Measurements from ENCODE around the gene MAP3K12.
A peak's percentile ranks its signal among the peaks of the same experiment; 100 is the strongest.

The MAP3K12 gene

DNA sequence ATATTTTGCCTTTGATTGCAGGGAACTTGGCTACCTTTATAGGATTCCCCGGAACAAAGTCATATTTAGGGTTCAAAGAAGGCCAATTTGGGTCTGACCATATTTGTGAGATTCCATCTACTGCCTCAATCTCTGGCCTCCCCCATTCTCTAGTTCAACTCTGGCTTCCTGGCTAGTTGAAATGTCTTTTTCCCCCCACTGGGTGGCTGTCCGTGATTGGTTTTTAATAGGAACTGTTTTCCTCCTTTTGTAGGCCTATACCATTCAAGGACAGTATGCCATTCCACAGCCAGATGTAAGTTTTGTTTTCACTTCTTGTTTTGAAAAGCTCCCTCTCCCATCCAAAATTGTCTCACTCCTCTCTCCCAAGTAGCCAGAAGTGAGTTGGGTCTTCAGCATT, 33.6 kb downstream of the MAP3K12 start:
- DNase-seq (ENCODE audit: low read depth) = no peak
- no peak overlapping the region for H3K4me3 ChIP-seq (ENCODE audit: low read depth, low read length)
- TF ChIP-seq, protein P1, sequence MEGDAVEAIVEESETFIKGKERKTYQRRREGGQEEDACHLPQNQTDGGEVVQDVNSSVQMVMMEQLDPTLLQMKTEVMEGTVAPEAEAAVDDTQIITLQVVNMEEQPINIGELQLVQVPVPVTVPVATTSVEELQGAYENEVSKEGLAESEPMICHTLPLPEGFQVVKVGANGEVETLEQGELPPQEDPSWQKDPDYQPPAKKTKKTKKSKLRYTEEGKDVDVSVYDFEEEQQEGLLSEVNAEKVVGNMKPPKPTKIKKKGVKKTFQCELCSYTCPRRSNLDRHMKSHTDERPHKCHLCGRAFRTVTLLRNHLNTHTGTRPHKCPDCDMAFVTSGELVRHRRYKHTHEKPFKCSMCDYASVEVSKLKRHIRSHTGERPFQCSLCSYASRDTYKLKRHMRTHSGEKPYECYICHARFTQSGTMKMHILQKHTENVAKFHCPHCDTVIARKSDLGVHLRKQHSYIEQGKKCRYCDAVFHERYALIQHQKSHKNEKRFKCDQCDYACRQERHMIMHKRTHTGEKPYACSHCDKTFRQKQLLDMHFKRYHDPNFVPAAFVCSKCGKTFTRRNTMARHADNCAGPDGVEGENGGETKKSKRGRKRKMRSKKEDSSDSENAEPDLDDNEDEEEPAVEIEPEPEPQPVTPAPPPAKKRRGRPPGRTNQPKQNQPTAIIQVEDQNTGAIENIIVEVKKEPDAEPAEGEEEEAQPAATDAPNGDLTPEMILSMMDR (conservative IDR thresholded peaks at IDR 0.05; ENCODE audit: low read depth, low read length) = peak; percentile 21

DNA sequence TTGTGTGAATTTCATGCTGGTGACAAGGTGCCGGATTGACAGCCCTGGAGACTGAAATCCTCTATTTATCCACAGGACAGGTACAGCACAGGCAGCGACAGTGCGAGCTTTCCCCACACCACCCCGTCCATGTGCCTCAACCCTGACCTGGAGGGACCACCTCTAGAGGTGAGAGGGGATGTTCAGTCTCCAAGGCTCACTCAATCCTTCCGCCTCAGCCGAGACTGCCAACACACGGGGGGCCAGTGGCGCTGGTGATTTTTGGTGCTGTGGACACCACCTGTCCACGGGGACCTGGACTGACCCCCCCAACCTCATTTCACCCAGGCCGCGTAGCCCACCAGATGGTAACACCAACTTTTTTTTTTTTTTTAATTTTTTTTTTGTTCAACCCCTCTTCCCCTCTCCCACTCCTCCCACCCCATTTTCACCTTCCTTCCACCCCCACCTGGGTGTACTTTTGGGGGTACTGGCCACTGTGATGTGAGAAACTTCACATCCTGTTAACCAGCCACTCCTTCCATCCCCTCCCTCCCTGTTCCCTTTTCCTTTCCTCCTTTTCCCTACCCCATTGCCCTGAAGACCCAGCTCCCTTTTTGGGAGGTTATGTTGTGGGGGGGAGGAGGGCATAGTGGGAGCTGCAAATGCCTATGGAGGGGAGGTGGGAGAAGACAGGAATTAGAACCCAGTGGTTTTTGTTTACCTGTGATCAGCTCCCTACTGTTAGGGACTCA, 34.4 kb downstream of the MAP3K12 start:
- TF ChIP-seq, protein P1 (conservative IDR thresholded peaks at IDR 0.05; ENCODE audit: low read depth, low read length) = no peak
- H3K4me3 ChIP-seq (ENCODE audit: low read depth, low read length) = no peak overlapping the region
- no peak for DNase-seq (ENCODE audit: low read depth)

DNA sequence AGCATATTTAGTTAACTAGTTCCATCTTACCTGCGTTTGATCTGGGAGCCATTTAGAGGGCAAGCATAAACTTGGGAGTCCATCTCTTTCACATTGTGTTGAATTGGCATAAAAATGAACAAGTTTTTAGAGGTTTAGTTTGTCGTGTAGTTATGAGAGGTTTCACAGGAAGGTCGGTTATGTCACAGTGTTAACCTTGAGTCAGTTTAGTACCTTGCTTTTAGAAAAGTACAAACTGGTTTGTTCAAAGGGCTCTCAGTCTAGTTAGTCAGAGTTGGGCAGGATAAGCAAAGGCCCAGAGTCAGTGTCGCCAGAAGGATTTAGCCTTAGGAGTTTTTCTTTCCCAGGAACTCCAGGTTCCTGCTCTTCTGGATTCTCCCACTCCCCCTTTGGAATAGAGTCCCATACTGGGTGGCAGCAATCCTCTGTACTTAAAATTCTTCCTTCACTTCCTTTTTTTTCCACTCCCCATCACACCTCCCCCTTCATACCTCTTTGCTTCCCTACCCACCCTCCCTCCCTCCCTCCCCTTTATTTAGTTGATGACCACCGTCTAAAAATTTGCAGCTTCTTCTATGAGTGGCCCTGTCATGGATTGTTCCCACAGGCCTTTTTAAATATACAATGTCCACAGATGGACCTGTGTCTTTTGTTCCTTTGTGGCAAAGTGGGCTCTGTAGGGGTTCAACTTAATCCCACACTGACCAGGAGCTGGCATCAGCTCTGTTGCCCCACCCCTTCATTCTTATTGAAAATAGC, 35.3 kb downstream of the MAP3K12 start:
- TF ChIP-seq, protein P1 (conservative IDR thresholded peaks at IDR 0.05; ENCODE audit: low read depth, low read length) = no peak
- no peak overlapping the region for H3K4me3 ChIP-seq (ENCODE audit: low read depth, low read length)
- DNase-seq (ENCODE audit: low read depth) = no peak

- TF ChIP-seq, protein P1 (conservative IDR thresholded peaks at IDR 0.05; ENCODE audit: low read depth, low read length) = no peak
- DNase-seq (ENCODE audit: low read depth) = no peak
- H3K4me3 ChIP-seq (ENCODE audit: low read depth, low read length) = no peak overlapping the region
Observed at GRCh38 chr12:53462935-53463334, 36.3 kb downstream of the MAP3K12 start.

DNA sequence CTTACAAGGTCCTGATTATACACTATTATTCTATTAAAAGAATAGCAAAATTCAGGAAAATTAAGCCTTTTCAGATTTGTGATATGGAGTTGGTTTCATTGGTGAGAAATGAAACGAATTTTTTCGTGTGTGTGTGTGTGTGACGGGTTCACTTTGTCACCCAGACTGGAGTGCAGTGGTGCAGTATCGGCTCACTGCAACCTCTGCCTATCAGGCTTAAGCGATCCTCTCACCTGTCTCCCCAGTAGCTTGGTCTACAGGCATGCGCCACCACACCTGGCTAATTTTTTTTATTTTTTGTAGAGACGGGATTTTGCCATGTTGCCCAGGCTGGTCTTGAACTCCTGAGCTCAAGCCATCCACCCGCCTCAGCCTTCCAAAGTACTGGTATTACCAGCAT, 37.7 kb downstream of the MAP3K12 start:
- no peak overlapping the region for H3K4me3 ChIP-seq (ENCODE audit: low read depth, low read length)
- no peak for DNase-seq (ENCODE audit: low read depth)
- TF ChIP-seq, protein P1 (conservative IDR thresholded peaks at IDR 0.05; ENCODE audit: low read depth, low read length) = no peak

DNA sequence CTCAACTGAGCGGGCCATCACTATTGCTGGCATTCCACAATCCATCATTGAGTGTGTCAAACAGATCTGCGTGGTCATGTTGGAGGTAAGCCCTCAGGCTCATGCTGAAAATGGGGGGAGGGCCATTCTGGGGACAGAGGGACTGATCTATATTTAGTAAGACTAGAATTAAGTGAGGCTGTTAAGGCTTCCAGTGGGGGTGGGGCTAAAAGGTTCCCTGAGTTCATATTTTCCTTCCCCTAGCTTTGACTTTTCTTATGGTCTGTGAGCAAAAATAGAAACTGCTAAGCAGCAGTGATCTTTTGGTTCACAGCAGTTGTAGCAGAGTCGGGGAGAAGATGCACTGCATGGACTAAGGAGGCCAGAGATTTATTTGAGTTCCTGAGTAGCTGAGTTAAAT, 38.2 kb downstream of the MAP3K12 start:
- no peak overlapping the region for H3K4me3 ChIP-seq (ENCODE audit: low read depth, low read length)
- TF ChIP-seq, protein P1 (conservative IDR thresholded peaks at IDR 0.05; ENCODE audit: low read depth, low read length) = no peak
- DNase-seq (ENCODE audit: low read depth) = no peak
